Activated CD4-positive, CD25-positive, alpha-beta regulatory T cell treated with anti-CD3 and anti-CD28 coated beads, Interleukin-2, amount 50 U/mL, for 72 hours (primary cell): Measurements from ENCODE around the gene LRRC58.
"Not testable (repeated sequence)": the region's sequence is repeated elsewhere in the genome, so short reads cannot be mapped to it uniquely, and the experiment has no call there.

Source experiments
- DNase-seq: peaks from one replicate; pipeline ENCODE4 v3.0.0; 2021

The LRRC58 gene

GRCh38 chr3:120348991-120349854 lies at the start of gene LRRC58:
Gene LRRC58 (minus strand): TSS chr3:120349354. CDS start chr3:120349243, 111 bp downstream.
- DNase-seq: peak; percentile 94

- DNase-seq: no peak
These were observed 47.3 kb upstream of the LRRC58 start for GRCh38 chr3:120396469-120396868.

DNA sequence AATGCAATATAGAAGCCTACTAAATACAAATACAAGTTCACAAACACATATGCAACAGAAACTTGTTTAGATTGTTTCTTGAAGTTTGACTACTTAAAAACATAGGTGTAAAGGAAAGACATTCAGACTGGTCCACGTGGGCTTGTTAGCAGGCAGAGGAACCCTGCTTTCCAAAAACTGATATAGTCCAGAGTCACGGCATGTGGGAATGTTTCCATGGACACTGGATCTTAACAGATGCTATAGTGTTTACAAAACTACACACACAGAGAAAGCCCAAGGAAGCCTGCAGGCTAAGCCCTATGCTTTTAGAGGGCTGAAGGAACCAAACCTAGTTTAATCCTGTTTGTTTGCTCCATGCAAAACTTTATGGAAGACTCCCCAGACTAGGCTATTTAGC lies 45.2 kb upstream of the LRRC58 start:
- DNase-seq: no peak

DNA sequence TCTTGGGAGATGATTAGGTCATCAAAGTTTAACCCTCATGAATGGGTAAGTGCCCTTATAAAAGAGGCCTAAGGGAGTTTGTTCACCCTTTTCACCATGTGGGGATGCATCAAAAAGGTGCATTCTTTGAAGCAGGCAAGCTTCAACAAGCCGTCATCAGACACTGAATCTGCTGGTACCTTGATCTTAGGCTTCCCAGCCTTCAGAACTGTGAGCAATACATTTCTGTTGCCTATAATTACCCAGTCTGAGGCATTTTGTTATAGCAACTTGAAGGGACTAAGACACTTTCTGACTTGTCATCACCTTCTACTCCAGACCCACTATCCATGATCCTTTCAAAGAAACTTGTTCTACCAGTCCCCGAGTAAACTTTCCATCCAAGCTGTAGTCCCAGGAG lies 44.6 kb upstream of the LRRC58 start:
- no peak for DNase-seq

GRCh38 chr3:120393243-120393642 lies 44.1 kb upstream of the LRRC58 start:
- no peak for DNase-seq

DNA sequence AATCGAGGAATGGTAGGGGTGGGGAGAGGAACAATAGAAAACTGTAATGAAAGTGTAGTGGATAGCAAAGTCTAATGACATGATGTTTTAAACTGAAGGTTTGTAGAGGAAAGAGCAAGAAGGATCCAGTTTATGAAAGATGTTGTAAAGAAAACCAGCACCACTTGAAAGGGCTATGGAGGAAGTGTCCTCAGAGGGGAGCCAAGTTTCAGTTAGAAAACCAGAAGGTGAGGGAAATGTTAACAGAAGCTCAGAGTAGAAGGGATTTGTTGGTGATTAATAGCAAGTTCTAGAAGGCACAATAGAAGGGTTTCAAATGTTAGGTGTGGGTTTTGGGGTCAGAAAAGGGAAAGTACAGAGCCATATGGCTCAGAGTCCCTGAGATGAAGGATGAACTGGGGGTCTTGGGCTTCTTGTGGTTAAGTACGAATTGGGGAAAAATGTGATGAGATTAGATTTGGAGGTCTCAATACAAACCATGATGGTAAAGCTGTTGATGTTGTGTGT lies 33.8 kb upstream of the LRRC58 start:
- no peak for DNase-seq

DNA sequence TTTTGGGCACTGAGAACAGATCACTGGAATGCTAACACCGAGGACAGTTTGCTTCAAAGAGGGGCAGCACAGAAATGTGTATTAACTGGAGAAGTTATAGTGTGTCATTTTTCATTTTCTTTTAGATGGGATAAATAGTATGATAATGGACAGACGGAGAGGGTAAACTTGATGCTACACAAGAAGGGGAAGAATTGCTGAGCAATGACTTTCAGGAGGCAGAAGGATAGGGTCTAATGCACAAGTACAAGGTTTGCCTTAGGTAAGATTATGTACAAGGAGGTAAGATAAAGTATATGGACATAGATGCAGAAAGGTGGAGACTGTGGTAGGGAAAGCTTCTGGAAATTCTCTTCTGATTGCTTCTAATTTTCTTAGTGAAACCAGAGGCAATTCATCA lies 32.3 kb upstream of the LRRC58 start:
- no peak for DNase-seq

GRCh38 chr3:120377948-120378347 lies 28.8 kb upstream of the LRRC58 start:
- DNase-seq: not testable (repeated sequence)

DNA sequence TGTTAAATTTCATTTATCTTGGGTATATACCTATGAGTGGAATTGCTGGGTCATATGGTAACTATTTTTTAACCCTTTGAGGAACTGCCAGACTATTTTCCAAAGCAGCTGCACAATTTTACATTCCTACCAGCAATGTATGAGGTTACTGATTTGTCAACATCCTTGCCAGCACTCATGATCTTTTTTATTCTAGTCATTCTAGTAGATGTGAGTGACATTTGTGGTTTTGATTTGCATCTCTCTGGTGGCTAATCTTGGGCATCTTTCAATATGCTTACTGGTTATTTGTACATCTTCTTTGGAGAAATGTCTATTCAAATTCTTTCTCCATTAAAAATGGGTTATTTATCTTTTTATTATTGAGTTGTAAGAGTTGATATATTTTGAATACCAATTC lies 21.3 kb upstream of the LRRC58 start:
- DNase-seq: no peak

DNA sequence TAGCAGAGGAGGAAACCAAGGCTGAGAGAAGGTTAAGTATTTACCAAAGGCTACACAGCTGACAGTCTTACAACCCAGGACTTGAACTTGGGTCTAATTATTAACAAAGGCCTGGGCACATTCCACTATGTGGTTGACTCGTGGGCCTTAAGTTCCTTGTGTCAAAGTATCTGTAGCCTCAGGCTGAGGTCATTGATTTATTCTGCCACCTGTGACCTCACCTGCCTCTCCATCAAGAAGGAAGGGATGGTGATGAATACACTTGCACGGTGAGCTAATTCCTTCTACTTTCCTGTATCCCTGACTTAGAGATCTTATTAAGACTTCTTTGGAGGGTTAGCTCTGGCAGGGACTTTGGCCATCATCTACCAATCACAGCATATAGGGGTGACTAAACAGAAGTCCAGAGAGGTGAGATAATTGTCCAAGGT lies 19.9 kb upstream of the LRRC58 start:
- DNase-seq: no peak

DNA sequence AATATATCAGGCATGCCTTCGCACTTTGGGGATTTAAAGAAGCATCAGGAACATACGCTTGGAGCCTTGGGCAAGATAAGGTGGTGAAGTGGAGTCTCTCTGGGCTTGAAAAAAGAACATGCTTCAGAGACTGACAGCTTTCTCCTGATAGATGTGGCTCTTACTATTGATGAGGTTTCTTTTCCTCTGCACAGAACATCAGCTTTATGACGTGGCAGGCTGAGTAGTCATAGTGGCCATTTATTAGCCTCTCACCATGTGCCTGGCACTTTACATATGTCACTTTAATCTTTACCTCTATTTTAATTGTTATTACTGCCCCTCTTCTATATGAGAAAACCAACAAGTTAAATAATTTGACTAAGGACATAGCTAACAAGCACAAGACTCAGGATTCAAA lies 19.0 kb upstream of the LRRC58 start:
- DNase-seq: no peak

GRCh38 chr3:120364821-120365220 lies 15.7 kb upstream of the LRRC58 start:
- no peak for DNase-seq

- no peak for DNase-seq
These were observed 14.9 kb upstream of the LRRC58 start for GRCh38 chr3:120364101-120364500.

GRCh38 chr3:120357807-120358206 lies 8.7 kb upstream of the LRRC58 start:
- no peak for DNase-seq

DNA sequence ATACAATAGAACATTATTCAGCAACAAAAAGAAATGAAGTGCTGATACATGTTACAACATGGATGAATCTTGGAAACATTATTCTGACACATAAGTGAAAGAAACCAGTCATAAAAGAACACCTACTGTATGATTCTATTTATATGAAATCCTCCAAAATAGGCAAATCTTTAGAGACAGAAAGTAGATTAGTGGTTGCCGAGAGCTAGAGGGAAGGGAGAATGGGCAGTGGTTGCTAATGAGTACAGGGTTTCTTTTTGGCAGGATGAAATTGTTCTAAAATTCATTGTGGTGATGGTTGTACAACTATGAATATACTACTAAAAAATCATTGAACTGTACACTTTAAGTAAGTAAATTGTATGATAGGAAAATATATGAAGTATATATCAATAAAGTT lies 6.3 kb upstream of the LRRC58 start:
- no peak for DNase-seq

- DNase-seq: no peak
These were observed 4.3 kb upstream of the LRRC58 start for GRCh38 chr3:120353463-120353862.

GRCh38 chr3:120352017-120352416 lies 2.9 kb upstream of the LRRC58 start:
- no peak for DNase-seq

DNA sequence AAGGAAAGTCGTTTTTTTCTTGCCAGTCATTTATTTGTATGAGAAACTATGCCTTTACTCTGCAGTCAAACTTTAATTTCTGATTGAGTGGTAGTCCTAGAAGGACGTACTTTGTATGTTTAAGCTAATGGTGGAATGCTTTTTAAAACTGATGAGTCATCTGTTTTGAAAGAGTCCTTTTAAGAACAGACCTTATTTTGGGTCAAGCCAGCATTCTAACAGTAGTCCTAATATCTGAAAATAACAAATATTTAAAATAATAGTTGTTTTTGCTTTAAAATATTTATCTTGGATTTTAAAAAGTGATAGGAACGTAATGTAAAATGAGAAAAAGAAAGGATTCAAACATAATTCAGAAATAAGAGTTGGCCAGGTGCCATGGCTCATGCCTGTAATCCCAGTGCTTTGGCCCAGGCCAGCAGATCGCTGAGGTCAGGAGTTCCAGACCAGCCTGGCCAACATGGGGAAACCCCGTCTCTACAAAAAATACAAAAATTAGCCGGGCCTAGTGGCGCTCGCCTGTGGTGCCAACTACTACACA lies 1.3 kb upstream of the LRRC58 start:
- DNase-seq: no peak

DNA sequence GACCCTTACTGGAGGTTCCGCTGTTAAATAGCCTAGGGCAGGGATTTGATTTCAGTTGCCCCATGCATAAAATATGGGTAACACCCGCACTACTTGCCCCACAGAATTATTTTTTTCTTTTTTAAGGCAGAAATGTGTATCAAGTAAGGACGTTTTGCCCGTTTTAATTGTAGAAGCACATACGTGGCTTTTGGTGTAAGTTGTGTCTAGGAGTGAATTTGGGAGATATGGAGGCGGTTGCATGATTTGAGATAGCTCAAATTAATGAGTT lies 636 bp upstream of the LRRC58 start:
- no peak for DNase-seq

DNA sequence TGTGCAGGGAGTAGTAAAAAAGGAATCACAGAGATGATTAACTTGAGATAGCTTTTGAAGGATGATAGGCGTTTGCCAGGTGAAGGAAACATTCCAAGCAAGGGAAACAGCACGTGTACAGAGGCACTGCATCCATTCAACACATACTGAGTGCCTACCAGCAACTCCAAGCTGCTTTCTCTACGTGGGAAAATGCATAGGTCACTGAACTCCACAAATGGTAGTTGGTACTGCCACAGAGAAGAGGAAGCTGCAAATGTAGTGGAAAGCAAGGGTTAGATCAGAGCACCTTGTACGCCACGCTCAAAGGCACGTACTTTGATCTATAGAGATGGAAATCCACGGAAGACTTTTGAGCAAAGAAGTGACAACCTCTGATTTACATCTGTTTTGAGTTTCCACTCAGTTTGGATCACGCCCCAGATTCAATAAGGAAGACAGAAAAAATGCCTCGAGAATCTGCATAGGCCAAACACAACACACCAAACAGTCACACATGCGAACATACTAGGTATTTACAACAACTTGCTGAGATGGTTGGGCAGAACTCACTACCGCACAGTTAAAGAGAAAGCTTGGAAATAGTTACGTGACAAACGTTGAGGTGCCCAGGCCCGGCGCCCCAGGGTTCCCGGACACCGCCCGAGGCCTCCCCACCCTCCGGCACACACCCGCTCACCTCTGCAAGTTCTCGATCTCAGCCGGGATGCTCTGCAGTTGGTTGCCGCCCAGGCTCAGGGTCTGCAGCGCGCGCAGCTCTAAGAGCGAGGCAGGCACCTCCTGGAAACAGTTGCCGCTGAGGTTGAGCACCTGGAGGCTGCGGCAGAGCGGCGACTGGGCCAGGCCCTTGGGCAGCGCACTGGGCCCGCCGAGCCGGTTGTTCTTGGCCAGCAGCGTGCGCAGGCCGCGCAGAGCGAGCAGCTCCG lies 826 bp downstream of the LRRC58 start:
- DNase-seq: no peak

DNA sequence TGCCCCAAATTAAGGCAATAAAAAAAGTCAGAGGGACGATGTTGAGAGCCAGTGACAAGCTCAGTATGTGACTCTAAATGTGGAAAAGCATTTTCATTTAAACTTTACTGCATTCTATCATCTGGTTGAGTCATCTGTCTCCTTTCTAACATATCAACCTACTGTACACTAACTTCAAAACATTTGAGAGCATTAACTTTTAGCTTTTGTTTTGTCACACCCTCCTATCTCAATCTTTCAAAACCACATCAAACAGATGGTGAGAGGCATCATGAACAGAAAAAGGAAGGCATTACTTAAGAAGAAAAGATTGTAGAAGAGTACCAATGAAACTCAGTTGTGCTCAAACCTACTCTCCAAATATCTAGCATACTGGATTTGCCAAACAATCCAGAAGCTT lies 4.8 kb downstream of the LRRC58 start:
- DNase-seq: no peak

GRCh38 chr3:120341658-120342346 lies 7.4 kb downstream of the LRRC58 start:
- no peak for DNase-seq

DNA sequence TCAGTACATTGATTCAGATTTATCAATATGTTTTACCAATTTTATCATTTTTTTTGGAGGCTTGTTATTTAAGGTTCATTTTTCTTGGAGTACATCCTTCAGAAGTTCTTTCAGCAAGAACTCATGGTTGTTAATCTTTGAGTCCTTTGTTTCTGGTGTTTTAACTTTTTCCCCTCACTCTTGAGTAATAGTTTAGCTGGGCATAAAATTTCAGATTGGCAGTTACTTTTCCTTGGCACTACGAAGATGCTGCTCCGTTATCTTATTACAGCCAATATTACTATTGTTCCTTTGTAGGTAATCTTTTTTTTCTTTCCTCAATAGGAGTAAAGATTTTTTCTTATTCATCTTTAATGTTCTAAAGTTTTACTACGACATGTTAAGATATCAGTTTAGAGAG lies 9.8 kb downstream of the LRRC58 start:
- no peak for DNase-seq
